ENCODE data around the gene CANT1.

DNA sequence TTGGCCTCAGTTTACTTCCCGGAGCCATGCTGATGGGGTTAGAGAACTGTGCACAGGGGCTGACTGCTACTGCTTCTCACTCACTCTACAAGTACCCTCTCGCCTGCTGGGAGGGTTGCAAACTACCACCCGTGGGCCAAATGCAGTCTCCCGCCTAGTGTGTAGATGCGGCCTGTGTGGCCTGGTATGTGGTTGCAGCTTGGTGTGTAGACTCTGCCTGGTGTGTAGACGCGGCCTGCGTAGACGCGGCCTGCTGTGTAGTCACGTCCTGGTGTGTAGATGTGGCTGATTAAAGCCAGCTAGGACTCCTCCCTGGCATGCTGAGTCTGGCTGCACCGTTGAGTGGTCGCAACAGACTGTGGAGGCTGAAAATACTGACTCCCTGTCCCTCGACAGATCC, 7.3 kb downstream of the CANT1 start:
- TF ChIP-seq, protein P1, sequence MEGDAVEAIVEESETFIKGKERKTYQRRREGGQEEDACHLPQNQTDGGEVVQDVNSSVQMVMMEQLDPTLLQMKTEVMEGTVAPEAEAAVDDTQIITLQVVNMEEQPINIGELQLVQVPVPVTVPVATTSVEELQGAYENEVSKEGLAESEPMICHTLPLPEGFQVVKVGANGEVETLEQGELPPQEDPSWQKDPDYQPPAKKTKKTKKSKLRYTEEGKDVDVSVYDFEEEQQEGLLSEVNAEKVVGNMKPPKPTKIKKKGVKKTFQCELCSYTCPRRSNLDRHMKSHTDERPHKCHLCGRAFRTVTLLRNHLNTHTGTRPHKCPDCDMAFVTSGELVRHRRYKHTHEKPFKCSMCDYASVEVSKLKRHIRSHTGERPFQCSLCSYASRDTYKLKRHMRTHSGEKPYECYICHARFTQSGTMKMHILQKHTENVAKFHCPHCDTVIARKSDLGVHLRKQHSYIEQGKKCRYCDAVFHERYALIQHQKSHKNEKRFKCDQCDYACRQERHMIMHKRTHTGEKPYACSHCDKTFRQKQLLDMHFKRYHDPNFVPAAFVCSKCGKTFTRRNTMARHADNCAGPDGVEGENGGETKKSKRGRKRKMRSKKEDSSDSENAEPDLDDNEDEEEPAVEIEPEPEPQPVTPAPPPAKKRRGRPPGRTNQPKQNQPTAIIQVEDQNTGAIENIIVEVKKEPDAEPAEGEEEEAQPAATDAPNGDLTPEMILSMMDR (IDR thresholded peaks at IDR 0.05; ENCODE audit: low read depth, low read length) = no peak
- TF ChIP-seq POLR2A (IDR thresholded peaks at IDR 0.05; ENCODE audit: extremely low read depth, insufficient read length) (no peak), MYC (IDR thresholded peaks at IDR 0.05; ENCODE audit: low read depth, low read length) (no peak)

Data from NB4 (cell line).